ENCODE results near the gene ATG9B.

ATG9B gene

DNA sequence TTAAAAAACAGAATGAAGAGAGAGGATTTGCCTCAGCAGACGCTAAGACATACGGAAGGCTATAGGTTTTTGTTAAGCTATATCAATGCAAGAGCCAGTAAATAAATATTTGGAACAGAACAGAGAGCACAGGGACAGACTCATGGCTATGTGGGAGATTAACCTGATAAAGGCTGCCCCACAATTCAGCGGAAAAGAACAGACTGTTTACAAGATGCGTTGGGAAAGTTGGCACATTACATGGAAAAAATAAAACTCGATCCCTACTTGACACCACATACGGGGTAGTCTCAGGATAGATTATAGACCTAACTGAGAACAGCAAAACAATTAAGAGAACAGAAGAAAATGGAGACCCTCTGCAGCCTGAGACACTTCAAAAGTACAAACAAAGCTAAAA is 56.9 kb downstream of the ATG9B start:
- DNase-seq (ENCODE audit: low read depth in 3 of 3) = no peak

GRCh38 chr7:150966002-150966401 is 58.3 kb downstream of the ATG9B start:
- no peak for DNase-seq (ENCODE audit: low read depth in 3 of 3)

DNA sequence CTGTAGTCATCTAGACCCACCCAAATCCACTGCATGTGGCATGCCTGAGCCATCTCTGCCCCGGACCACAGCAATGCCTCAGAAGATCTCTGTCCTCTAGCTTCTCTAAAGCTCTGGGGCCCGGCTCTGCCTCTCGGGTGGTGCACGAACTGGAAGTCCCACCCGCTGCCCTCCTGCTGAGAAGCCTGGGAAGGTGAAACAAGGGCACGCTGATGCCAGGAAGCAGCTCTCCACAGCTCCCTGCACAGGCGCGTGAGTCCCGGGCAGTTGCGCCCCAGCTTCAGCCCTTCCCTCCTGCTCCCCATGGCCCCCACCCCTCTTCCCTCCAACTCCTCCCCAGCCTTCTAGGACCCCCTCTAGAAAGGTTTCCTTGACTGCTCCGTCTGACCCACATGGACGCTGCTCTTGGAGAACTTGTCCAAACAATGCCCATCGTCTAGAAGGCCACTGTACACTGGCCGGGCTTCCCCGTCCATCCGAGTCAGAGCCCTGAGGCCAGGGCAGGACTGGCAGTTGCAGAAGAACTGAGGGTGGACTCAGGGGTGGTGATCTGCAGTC is 58.9 kb downstream of the ATG9B start:
- DNase-seq (ENCODE audit: low read depth in 3 of 3) = no peak
